Epidermal melanocyte (primary cell): ENCODE measurements around the gene KIF16B.

ENCODE experiments used
- DNase-seq: peaks from one replicate; pipeline ENCODE4 v3.0.0; 2011; ENCODE audit warnings: low spot score; ENCODE audit not compliant: insufficient read length

KIF16B gene

GRCh38 chr20:16302818-16303217, 270.4 kb downstream of the KIF16B start:
- DNase-seq, result no peak

- no peak for DNase-seq
These were observed 271.3 kb downstream of the KIF16B start for GRCh38 chr20:16301986-16302385.

- DNase-seq, result no peak
These were observed 273.4 kb downstream of the KIF16B start for GRCh38 chr20:16299897-16300296.

- DNase-seq, result no peak
These were observed 276.3 kb downstream of the KIF16B start for GRCh38 chr20:16296931-16297330.

- no peak for DNase-seq
These were observed 277.7 kb downstream of the KIF16B start for GRCh38 chr20:16295534-16295933.

GRCh38 chr20:16293590-16293989, 279.7 kb downstream of the KIF16B start:
- no peak for DNase-seq

- DNase-seq, result no peak
These were observed 280.9 kb downstream of the KIF16B start for GRCh38 chr20:16292226-16292880.

GRCh38 chr20:16290358-16290757, 282.9 kb downstream of the KIF16B start:
- DNase-seq, result no peak

GRCh38 chr20:16287776-16288175, 285.5 kb downstream of the KIF16B start:
- DNase-seq, result no peak

GRCh38 chr20:16286601-16287000, 286.6 kb downstream of the KIF16B start:
- no peak for DNase-seq

GRCh38 chr20:16284385-16285100, 288.7 kb downstream of the KIF16B start:
- DNase-seq, result no peak

GRCh38 chr20:16283978-16284377, 289.3 kb downstream of the KIF16B start:
- no peak for DNase-seq

- DNase-seq, result no peak
These were observed 289.9 kb downstream of the KIF16B start for GRCh38 chr20:16283307-16283706.

GRCh38 chr20:16280219-16280618, 293.0 kb downstream of the KIF16B start:
- no peak for DNase-seq

- DNase-seq, result no peak
These were observed 293.9 kb downstream of the KIF16B start for GRCh38 chr20:16279320-16279719.

GRCh38 chr20:16273812-16274555, 299.3 kb downstream of the KIF16B start:
- DNase-seq, result no peak

- no peak for DNase-seq
These were observed 300.4 kb downstream of the KIF16B start for GRCh38 chr20:16272780-16273360.

- DNase-seq, result no peak
These were observed 301.8 kb downstream of the KIF16B start for GRCh38 chr20:16271450-16271849.

- DNase-seq, result no peak
These were observed 302.3 kb downstream of the KIF16B start for GRCh38 chr20:16270989-16271388.

- no peak for DNase-seq
These were observed 302.8 kb downstream of the KIF16B start for GRCh38 chr20:16270314-16270931.

- no peak for DNase-seq
These were observed 305.7 kb downstream of the KIF16B start for GRCh38 chr20:16267526-16267925.

- no peak for DNase-seq
These were observed 307.9 kb downstream of the KIF16B start for GRCh38 chr20:16265334-16265733.
